ENCODE measurements around the gene CAMK2B.

Gene CAMK2B

DNA sequence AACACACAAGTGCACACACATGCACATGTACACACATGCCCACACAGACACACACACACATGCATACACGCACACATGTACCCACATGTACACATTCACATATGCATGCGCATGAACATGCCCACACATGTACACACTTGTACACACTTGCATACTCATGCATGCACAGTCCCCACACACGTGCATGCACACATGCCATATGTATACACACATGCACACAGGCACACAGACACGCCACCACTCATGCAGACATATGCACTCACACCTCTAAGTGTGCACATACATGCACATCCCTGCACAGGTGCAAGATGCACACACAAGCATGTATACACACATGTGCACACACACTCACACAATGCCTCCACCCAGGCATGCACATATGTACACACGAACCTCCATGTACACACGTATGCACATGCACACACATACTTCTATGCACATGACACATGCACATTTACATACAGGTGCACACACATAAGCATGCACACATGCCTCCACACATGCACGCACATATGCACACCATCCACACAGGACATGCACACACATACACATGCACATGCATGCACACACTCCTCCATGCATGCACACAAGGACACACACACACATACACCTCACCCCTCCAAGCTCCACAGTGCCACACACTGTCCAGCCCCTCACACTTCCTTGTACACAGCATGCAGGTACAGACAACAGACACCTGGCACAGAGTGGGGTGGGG lies 78.8 kb downstream of the CAMK2B start:
- Histone ChIP-seq H3K27ac (ENCODE audit: insufficient read depth, low read depth, low read length, poor library complexity, severe bottlenecking) (no peak overlapping the region), H3K9me3 (ENCODE audit: control insufficient read depth, low read length) (no peaks in the 10 kb centered on the region), H3K36me3 (ENCODE audit: control insufficient read depth, insufficient read depth, low read length) (no peaks in the 10 kb centered on the region), H3K4me3 (ENCODE audit: insufficient read depth, low read depth, low read length) (no peak overlapping the region), H3K27me3 (ENCODE audit: control insufficient read depth, insufficient read depth, low read length, poor library complexity, severe bottlenecking) (no peaks in the 10 kb centered on the region), H3K4me1 (ENCODE audit: control insufficient read depth, insufficient read depth, low read length) (no peaks in the 10 kb centered on the region)
- WGBS, 2 experiments = 90 to 92% methylated on average over 7 of the region's 7 CpGs

DNA sequence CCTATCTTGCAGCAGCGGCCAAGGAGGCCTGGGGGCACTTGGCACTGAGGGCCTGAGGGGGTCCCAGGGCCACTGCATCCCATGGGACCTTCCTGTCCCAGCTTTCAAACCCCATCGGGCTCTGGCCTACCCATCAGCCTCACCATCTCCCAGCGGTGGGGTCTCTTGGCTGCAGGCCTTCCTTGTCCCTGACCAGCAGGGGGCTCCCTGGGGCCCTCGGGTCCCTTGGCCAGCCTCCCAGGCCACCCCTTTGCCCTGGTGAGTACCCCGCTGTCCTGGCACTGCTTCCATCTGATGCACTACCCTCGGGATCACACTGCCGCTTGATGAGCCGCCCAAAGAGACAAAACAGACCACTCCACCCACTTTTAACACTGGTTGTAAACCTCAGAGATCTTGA lies 81.1 kb downstream of the CAMK2B start:
- Histone ChIP-seq H3K36me3 (ENCODE audit: control insufficient read depth, insufficient read depth, low read length) (no peaks in the 10 kb centered on the region), H3K4me3 (ENCODE audit: insufficient read depth, low read depth, low read length) (no peak overlapping the region), H3K27me3 (ENCODE audit: control insufficient read depth, insufficient read depth, low read length, poor library complexity, severe bottlenecking) (no peaks in the 10 kb centered on the region), H3K4me1 (ENCODE audit: control insufficient read depth, insufficient read depth, low read length) (no peaks in the 10 kb centered on the region), H3K9me3 (ENCODE audit: control insufficient read depth, low read length) (no peaks in the 10 kb centered on the region), H3K27ac (ENCODE audit: insufficient read depth, low read depth, low read length, poor library complexity, severe bottlenecking) (no peak overlapping the region)
- 73 to 76% methylated on average over 8 of the region's 8 CpGs for WGBS, 2 experiments

DNA sequence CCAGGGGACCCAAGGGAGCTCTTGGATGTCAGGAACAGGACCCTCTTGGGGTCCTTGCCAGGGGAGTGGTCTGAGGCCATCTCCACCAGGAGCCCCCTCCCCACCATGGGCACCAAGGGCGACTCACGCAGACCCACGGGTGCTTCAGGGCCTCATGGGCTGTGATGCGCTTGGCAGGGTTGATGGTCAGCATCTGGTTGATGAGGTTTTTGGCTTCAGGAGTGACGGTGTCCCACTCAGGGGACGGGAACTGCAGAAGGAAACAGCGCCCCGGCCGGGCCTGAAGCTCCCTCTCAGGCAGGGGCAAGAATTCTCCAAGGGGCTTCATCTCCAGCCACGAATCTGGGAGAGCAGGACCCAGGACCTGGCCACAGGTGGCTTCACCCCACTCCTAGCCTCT lies 83.3 kb downstream of the CAMK2B start:
- 91 to 93% methylated on average over 10 of the region's 10 CpGs for WGBS, 2 experiments
- H3K36me3 ChIP-seq (ENCODE audit: control insufficient read depth, insufficient read depth, low read length) = no peaks in the 10 kb centered on the region
- no peak overlapping the region for H3K4me3 ChIP-seq (ENCODE audit: insufficient read depth, low read depth, low read length)
- no peaks in the 10 kb centered on the region for H3K27me3 ChIP-seq (ENCODE audit: control insufficient read depth, insufficient read depth, low read length, poor library complexity, severe bottlenecking)
- H3K27ac ChIP-seq (ENCODE audit: insufficient read depth, low read depth, low read length, poor library complexity, severe bottlenecking) = no peak overlapping the region
- no peaks in the 10 kb centered on the region for H3K4me1 ChIP-seq (ENCODE audit: control insufficient read depth, insufficient read depth, low read length)
- H3K9me3 ChIP-seq (ENCODE audit: control insufficient read depth, low read length) = no peaks in the 10 kb centered on the region

DNA sequence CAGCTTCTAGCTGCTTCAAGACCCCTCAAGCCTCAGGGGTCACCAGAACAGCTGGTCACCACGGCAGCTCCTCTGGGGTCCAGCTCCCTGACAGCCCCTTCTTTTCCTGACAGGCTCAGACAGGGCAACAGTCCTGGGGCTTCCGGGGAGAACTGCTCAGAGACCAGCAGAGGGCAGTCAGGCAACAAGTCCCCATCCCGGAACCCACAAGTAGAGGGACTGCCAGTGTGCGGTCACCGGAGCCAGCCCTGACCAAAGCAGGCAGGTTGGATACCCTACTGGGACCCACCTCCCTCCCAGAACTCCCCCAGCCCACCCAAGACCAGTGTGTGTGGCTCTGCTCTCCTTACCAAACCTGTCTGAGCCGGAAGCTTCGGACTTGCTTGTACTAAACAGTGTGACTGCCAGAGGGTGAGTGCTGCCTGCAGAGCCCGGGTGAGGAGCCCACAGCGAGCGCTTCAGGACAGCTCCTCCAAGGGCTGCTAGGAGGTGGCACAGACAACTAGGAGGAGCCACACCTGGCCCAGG lies 84.3 kb downstream of the CAMK2B start:
- WGBS, 2 experiments = 46 to 47% methylated on average over 10 of the region's 10 CpGs
- H3K4me3 ChIP-seq (ENCODE audit: insufficient read depth, low read depth, low read length) = no peak overlapping the region

DNA sequence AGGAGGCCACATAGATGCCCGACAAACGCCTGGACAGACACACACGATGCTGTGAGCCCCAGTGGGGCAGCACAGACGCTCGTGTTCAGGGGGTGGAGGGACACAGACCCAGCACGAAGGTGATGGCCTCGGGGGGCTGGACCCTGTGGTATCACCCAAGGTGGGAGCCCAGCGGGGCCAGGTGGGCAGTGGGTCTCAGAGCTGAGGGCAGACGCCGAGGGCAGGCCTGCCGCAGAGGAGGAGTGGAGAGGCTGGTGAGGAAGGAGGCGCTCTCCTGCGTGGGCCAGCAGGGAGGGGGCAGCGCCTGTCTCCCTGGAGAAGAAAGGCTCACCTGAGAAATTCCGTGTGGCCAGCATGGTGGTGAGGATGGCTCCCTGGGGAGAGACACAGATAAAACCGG lies 85.0 kb downstream of the CAMK2B start:
- Histone ChIP-seq H3K4me1 (ENCODE audit: control insufficient read depth, insufficient read depth, low read length) (peaks cover 10% of the 10 kb centered on the region), H3K36me3 (ENCODE audit: control insufficient read depth, insufficient read depth, low read length) (no peaks in the 10 kb centered on the region), H3K27ac (ENCODE audit: insufficient read depth, low read depth, low read length, poor library complexity, severe bottlenecking) (no peak overlapping the region), H3K9me3 (ENCODE audit: control insufficient read depth, low read length) (no peaks in the 10 kb centered on the region), H3K27me3 (ENCODE audit: control insufficient read depth, insufficient read depth, low read length, poor library complexity, severe bottlenecking) (no peaks in the 10 kb centered on the region), H3K4me3 (ENCODE audit: insufficient read depth, low read depth, low read length) (no peak overlapping the region)
- 87 to 88% methylated on average over 16 of the region's 16 CpGs for WGBS, 2 experiments

More for the DNA sequence above, 84.3 kb downstream of the CAMK2B start:
- H3K27ac ChIP-seq (ENCODE audit: insufficient read depth, low read depth, low read length, poor library complexity, severe bottlenecking) = no peak overlapping the region
- no peaks in the 10 kb centered on the region for H3K9me3 ChIP-seq (ENCODE audit: control insufficient read depth, low read length)
- H3K4me1 ChIP-seq (ENCODE audit: control insufficient read depth, insufficient read depth, low read length) = peaks cover 4% of the 10 kb centered on the region
- H3K27me3 ChIP-seq (ENCODE audit: control insufficient read depth, insufficient read depth, low read length, poor library complexity, severe bottlenecking) = no peaks in the 10 kb centered on the region
- H3K36me3 ChIP-seq (ENCODE audit: control insufficient read depth, insufficient read depth, low read length) = no peaks in the 10 kb centered on the region

DNA sequence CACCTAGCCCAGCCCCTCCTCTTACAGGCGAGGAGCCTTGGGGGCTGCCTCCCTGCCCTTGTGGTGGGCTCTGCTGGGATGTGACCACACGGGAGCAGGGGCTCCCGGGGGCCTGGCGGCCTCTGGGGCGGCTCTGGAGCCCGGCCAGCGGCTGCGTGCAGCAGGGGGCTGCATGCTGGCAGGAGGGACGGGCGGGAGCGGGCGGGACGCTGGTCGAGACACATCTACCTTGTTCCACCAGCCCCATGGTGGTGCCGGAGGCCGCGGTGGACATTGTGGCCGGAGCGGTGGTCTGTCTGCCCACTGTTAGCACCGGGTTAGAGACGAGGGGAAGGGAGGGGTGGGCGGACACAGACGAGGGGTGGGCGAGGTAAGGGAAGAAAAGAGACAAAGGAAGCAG lies 86.0 kb downstream of the CAMK2B start:
- H3K27ac ChIP-seq (ENCODE audit: insufficient read depth, low read depth, low read length, poor library complexity, severe bottlenecking) = no peak overlapping the region
- H3K36me3 ChIP-seq (ENCODE audit: control insufficient read depth, insufficient read depth, low read length) = no peaks in the 10 kb centered on the region
- H3K9me3 ChIP-seq (ENCODE audit: control insufficient read depth, low read length) = no peaks in the 10 kb centered on the region
- H3K27me3 ChIP-seq (ENCODE audit: control insufficient read depth, insufficient read depth, low read length, poor library complexity, severe bottlenecking) = no peaks in the 10 kb centered on the region
- 86 to 88% methylated on average over 24 of the region's 24 CpGs for whole genome bisulfite sequencing, 2 experiments
- H3K4me3 ChIP-seq (ENCODE audit: insufficient read depth, low read depth, low read length) = no peak overlapping the region
- H3K4me1 ChIP-seq (ENCODE audit: control insufficient read depth, insufficient read depth, low read length) = peaks cover 10% of the 10 kb centered on the region

DNA sequence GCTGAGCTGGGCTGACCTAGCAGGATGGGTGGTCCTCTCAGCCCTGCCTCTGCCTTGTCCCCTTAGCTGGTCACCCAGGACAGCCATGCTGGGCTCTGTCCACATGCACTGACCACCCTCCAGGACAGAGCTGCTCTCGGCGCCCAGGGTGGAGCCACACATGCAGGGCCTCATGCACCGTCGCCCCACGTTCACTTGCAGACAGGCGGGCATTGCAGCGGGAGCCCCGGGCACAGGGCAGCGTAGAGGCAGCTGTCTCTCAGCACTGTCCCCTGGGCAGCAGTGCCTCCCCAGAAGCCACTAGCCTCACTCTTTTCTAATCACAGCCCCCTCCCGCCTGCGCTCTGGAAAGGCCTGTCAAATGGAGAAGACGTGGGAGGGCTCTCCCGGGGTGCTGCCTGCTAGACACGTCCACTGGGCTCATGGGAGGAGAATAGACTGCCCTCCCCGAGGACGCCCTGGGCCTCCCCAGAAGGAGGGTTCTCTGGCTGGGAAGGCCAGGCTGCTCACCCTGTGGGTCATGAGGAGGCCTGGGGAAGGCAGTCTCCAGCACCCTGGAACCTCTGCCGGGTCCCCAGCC lies 87.2 kb downstream of the CAMK2B start:
- no peaks in the 10 kb centered on the region for H3K9me3 ChIP-seq (ENCODE audit: control insufficient read depth, low read length)
- no peaks in the 10 kb centered on the region for H3K27me3 ChIP-seq (ENCODE audit: control insufficient read depth, insufficient read depth, low read length, poor library complexity, severe bottlenecking)
- WGBS, 2 experiments = 88 to 89% methylated on average over 17 of the region's 17 CpGs
- no peak overlapping the region for H3K27ac ChIP-seq (ENCODE audit: insufficient read depth, low read depth, low read length, poor library complexity, severe bottlenecking)
- peaks cover 10% of the 10 kb centered on the region for H3K4me1 ChIP-seq (ENCODE audit: control insufficient read depth, insufficient read depth, low read length)
- H3K36me3 ChIP-seq (ENCODE audit: control insufficient read depth, insufficient read depth, low read length) = no peaks in the 10 kb centered on the region
- no peak overlapping the region for H3K4me3 ChIP-seq (ENCODE audit: insufficient read depth, low read depth, low read length)

DNA sequence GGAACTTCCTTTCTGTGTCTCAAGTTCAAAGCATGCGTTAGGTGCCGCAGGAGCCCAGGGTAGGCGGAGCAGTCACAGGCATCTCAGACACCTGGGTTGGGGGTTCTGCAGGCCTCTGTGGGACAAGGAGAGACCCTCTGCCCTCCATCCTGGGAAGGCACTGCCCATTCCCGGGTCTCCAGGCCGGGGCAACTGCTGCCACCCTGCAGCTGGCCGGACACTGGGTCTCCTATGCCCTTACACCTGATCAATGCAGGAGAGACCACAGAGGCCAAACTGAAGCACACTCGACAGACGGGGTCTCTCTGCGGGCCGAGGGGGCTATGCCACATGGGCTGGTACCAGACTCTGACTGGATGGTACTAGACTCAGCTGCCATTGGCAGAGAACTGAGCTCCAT lies 87.7 kb downstream of the CAMK2B start:
- WGBS, 2 experiments = 95 to 97% methylated on average over 10 of the region's 10 CpGs
- Histone ChIP-seq H3K4me3 (ENCODE audit: insufficient read depth, low read depth, low read length) (no peak overlapping the region), H3K36me3 (ENCODE audit: control insufficient read depth, insufficient read depth, low read length) (no peaks in the 10 kb centered on the region), H3K4me1 (ENCODE audit: control insufficient read depth, insufficient read depth, low read length) (peaks cover 10% of the 10 kb centered on the region), H3K27ac (ENCODE audit: insufficient read depth, low read depth, low read length, poor library complexity, severe bottlenecking) (no peak overlapping the region), H3K27me3 (ENCODE audit: control insufficient read depth, insufficient read depth, low read length, poor library complexity, severe bottlenecking) (no peaks in the 10 kb centered on the region), H3K9me3 (ENCODE audit: control insufficient read depth, low read length) (no peaks in the 10 kb centered on the region)

DNA sequence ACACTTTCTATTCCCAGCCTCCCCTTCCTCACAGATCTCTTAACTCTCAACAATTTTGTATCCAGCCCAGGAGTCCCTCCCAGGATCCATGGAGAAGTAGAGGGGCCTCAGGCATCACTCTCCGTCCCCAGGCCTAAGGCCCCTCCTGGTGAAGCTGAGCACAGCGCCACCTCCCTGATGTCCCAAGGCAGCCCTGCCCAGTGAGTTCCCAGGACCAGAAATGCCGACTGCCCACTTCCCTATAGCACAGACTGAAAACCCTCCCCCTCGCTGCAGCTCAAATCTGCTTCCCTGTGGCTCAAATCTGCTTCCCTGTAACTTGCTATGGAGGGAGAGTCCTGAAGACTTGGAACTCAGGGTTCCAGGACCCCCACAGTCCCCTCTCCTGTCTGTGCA lies 89.1 kb downstream of the CAMK2B start:
- peaks cover 10% of the 10 kb centered on the region for H3K4me1 ChIP-seq (ENCODE audit: control insufficient read depth, insufficient read depth, low read length)
- H3K4me3 ChIP-seq (ENCODE audit: insufficient read depth, low read depth, low read length) = no peak overlapping the region
- no peak overlapping the region for H3K27ac ChIP-seq (ENCODE audit: insufficient read depth, low read depth, low read length, poor library complexity, severe bottlenecking)
- 60 to 63% methylated on average over 4 of the region's 4 CpGs for WGBS, 2 experiments
- no peaks in the 10 kb centered on the region for H3K9me3 ChIP-seq (ENCODE audit: control insufficient read depth, low read length)
- no peaks in the 10 kb centered on the region for H3K27me3 ChIP-seq (ENCODE audit: control insufficient read depth, insufficient read depth, low read length, poor library complexity, severe bottlenecking)
- no peaks in the 10 kb centered on the region for H3K36me3 ChIP-seq (ENCODE audit: control insufficient read depth, insufficient read depth, low read length)

DNA sequence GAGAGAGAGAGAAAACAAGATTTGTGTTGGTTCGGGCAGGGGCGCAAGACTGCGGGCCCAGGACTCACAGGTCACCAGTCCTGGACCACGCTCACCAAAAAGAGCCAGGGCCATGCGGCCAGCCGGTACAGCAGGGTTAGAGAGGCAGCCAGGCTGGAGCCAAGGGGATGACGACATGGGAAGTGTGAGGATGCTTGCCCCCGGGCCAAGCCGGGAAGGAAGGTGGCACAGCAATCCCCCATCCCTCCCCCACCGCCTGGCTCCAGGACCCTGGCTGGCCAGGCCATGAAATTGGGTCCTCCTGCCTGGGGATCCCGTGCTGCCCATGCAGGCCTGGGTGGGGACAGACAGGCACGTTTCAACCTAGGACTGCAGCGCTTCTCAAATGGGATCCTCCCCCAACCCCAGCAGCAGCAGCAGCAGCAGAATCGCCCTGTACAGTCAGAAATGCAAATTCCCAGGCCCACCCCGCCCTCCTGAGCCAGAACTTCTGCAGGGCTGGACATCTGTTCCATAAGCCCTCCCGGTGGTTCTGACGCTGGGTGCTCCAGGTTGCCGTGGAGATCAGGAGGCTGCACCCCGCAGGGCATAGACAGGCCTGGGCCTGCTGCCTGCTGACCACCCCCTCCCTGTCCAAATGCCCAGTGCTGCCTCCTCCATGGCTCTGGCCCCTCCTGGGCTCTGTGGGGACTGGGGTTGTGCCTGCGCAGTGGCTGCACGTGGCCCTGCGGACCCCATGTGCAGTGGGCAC lies 89.6 kb downstream of the CAMK2B start:
- H3K9me3 ChIP-seq (ENCODE audit: control insufficient read depth, low read length) = no peaks in the 10 kb centered on the region
- no peak overlapping the region for H3K27ac ChIP-seq (ENCODE audit: insufficient read depth, low read depth, low read length, poor library complexity, severe bottlenecking)
- no peaks in the 10 kb centered on the region for H3K36me3 ChIP-seq (ENCODE audit: control insufficient read depth, insufficient read depth, low read length)
- H3K27me3 ChIP-seq (ENCODE audit: control insufficient read depth, insufficient read depth, low read length, poor library complexity, severe bottlenecking) = no peaks in the 10 kb centered on the region
- 90 to 92% methylated on average over 22 of the region's 22 CpGs for WGBS, 2 experiments
- peaks cover 10% of the 10 kb centered on the region for H3K4me1 ChIP-seq (ENCODE audit: control insufficient read depth, insufficient read depth, low read length)
- no peak overlapping the region for H3K4me3 ChIP-seq (ENCODE audit: insufficient read depth, low read depth, low read length)
